Measurements from ENCODE around the gene QTRT2. TPM values are rescaled to one million over a fixed set of nuclear protein-coding genes. Genes with fewer than 3 reads are reported as not detected.

The QTRT2 gene
- polyA plus RNA-seq, 2 of the 4 experiments (the other 2 are of a cell fraction), result 23.5 to 33.9 TPM

- no peak overlapping the region for H3K27ac ChIP-seq
- DNase-seq (ENCODE audit: low read depth in 1 of 2, low spot score in 1 of 2), result no peak
- WGBS (ENCODE audit: missing lambda C conversion rate), result 84% methylated on average over 3 of the region's 3 CpGs
- no peak overlapping the region for H3K4me3 ChIP-seq
- ChIA-PET POLR2A (no interaction called here), CTCF (interaction anchor here (0.8 to 1.4 kb wide), 2 partner anchors 10 to 21 kb away, joined by 3 to 4 read pairs; no protein-coding TSS in a partner anchor)
- H3K4me2 ChIP-seq, result no peak overlapping the region
- H3K4me1 ChIP-seq, result no peaks in the 10 kb centered on the region
- no peaks in the 10 kb centered on the region for H3K9me3 ChIP-seq
- ATAC-seq, result no peak
- TF ChIP-seq FOXS1 (CRISPR knock-in tag; IDR thresholded peaks at IDR 0.05), result no peak
- TF ChIP-seq GATA3 (IDR thresholded peaks at IDR 0.05; ENCODE audit: borderline replicate concordance), result no peak
- no peak for TF ChIP-seq HMGXB4 (CRISPR knock-in tag; IDR thresholded peaks at IDR 0.05; ENCODE audit: borderline replicate concordance)
- no peak for TF ChIP-seq NPAS2 (CRISPR knock-in tag; IDR thresholded peaks at IDR 0.05; ENCODE audit: borderline replicate concordance)
- no peak for TF ChIP-seq NR3C1 (IDR thresholded peaks at IDR 0.05)
- TF ChIP-seq CBX2 (IDR thresholded peaks at IDR 0.05; ENCODE audit: borderline replicate concordance, low read depth), result no peak
- no peak for TF ChIP-seq HOXB13 (CRISPR knock-in tag; IDR thresholded peaks at IDR 0.05; ENCODE audit: low read depth)
- no peak for TF ChIP-seq HES2 (IDR thresholded peaks at IDR 0.05)
- FAIRE-seq, result no peak
These were observed 76.0 kb downstream of the QTRT2 start for GRCh38 chr3:114132500-114132899.

- CTCF ChIA-PET, result interaction anchor here (0.7 kb wide), 1 partner anchor 366 kb away, joined by 3 read pairs; no protein-coding TSS in a partner anchor
These were observed 77.4 kb downstream of the QTRT2 start for GRCh38 chr3:114133947-114134346.

More at GRCh38 chr3:114133947-114134346, 77.4 kb downstream of the QTRT2 start:
- 88% methylated on average over 3 of the region's 3 CpGs for WGBS (ENCODE audit: missing lambda C conversion rate)
- Histone ChIP-seq H3K9me3 (peaks cover 4% of the 10 kb centered on the region; the same call in 1 of the 3 replicates), H3K4me3 (no peak overlapping the region), H3K4me2 (no peak overlapping the region), H3K27ac (no peak overlapping the region), H3K4me1 (no peaks in the 10 kb centered on the region)
- DNase-seq (ENCODE audit: low read depth in 1 of 2, low spot score in 1 of 2) (no peak), ATAC-seq (no peak), FAIRE-seq (no peak)
- POLR2A ChIA-PET, result no interaction called here
- TF ChIP-seq EP300 (IDR thresholded peaks at IDR 0.05) (no peak), BCL3 (IDR thresholded peaks at IDR 0.05) (no peak), HMGXB4 (CRISPR knock-in tag; IDR thresholded peaks at IDR 0.05; ENCODE audit: borderline replicate concordance) (no peak), KDM5A (IDR thresholded peaks at IDR 0.05) (no peak), USF2 (IDR thresholded peaks at IDR 0.05) (no peak), RARB (CRISPR knock-in tag; IDR thresholded peaks at IDR 0.05) (no peak), MYC (IDR thresholded peaks at IDR 0.05; ENCODE audit: borderline replicate concordance, low read length) (no peak), JUNB (IDR thresholded peaks at IDR 0.05) (no peak), ZNF302 (CRISPR knock-in tag; IDR thresholded peaks at IDR 0.05) (no peak), RCOR1 (IDR thresholded peaks at IDR 0.05; ENCODE audit: low read depth, low read length) (no peak), HDAC2 (IDR thresholded peaks at IDR 0.05) (no peak)

Other genes with a start within 250 kb of the QTRT2 start
- 0.59 and 0.87 TPM in 2 replicates for gene GRAMD1C, start 217.9 kb upstream of the QTRT2 start, polyA plus RNA-seq (2011; rRNA removed)
- 0.32 to 0.84 TPM (median 0.70 TPM) in 3 replicates for gene GRAMD1C, start 217.9 kb upstream of the QTRT2 start, polyA plus RNA-seq (2017; fragmentation: RNase III; extraction: RNeasy Plus Mini Kit Qiagen cat#74134 plus additional on column Dnase treatment)
- gene ZDHHC23, start 108.7 kb upstream of the QTRT2 start, polyA plus RNA-seq (2011; rRNA removed), result 4.0 and 5.8 TPM in 2 replicates
- gene ZDHHC23, start 108.7 kb upstream of the QTRT2 start, polyA plus RNA-seq (2017; fragmentation: RNase III; extraction: RNeasy Plus Mini Kit Qiagen cat#74134 plus additional on column Dnase treatment), result 2.8 to 3.6 TPM (median 3.1 TPM) in 3 replicates
- gene CCDC191, start 211 bp upstream of the QTRT2 start, polyA plus RNA-seq (2011; rRNA removed), result 4.6 and 5.0 TPM in 2 replicates
- 2.3 to 3.0 TPM (median 2.5 TPM) in 3 replicates for gene CCDC191, start 211 bp upstream of the QTRT2 start, polyA plus RNA-seq (2017; fragmentation: RNase III; extraction: RNeasy Plus Mini Kit Qiagen cat#74134 plus additional on column Dnase treatment)
- gene DRD3, start 122.3 kb downstream of the QTRT2 start, polyA plus RNA-seq (2011; rRNA removed), result not detected in 2 replicates
- gene DRD3, start 122.3 kb downstream of the QTRT2 start, polyA plus RNA-seq (2017; fragmentation: RNase III; extraction: RNeasy Plus Mini Kit Qiagen cat#74134 plus additional on column Dnase treatment), result not detected in 3 replicates
- gene ZNF80, start 180.8 kb downstream of the QTRT2 start, polyA plus RNA-seq (2011; rRNA removed), result not detected in 2 replicates
- not detected in 3 replicates for gene ZNF80, start 180.8 kb downstream of the QTRT2 start, polyA plus RNA-seq (2017; fragmentation: RNase III; extraction: RNeasy Plus Mini Kit Qiagen cat#74134 plus additional on column Dnase treatment)
- not detected in 2 replicates for gene TIGIT, start 237.3 kb downstream of the QTRT2 start, polyA plus RNA-seq (2011; rRNA removed)
- gene TIGIT, start 237.3 kb downstream of the QTRT2 start, polyA plus RNA-seq (2017; fragmentation: RNase III; extraction: RNeasy Plus Mini Kit Qiagen cat#74134 plus additional on column Dnase treatment), result not detected in 3 replicates

Measured in A549 (cell line).